ENCODE data around the gene PKP3.
"Not testable (repeated sequence)": the region's sequence is repeated elsewhere in the genome, so short reads cannot be mapped to it uniquely, and the experiment has no call there.

Gene PKP3

GRCh38 chr11:412641-413119 is 18.7 kb downstream of the PKP3 start:
- no peak for DNase-seq

- no peak for DNase-seq
Observed at GRCh38 chr11:413120-414081, 19.4 kb downstream of the PKP3 start.

- no peak for DNase-seq
Observed at GRCh38 chr11:414318-414857, 20.4 kb downstream of the PKP3 start.

GRCh38 chr11:415640-416041 is 21.6 kb downstream of the PKP3 start:
- no peak for DNase-seq

GRCh38 chr11:416051-416756 is 22.2 kb downstream of the PKP3 start:
- DNase-seq: no peak

GRCh38 chr11:416757-417621 is 23.0 kb downstream of the PKP3 start:
- no peak for DNase-seq

- no peak for DNase-seq
Observed at GRCh38 chr11:417652-418342, 23.8 kb downstream of the PKP3 start.

GRCh38 chr11:418343-419247 is 24.6 kb downstream of the PKP3 start:
- no peak for DNase-seq

- no peak for DNase-seq
Observed at GRCh38 chr11:419248-420005, 25.4 kb downstream of the PKP3 start.

GRCh38 chr11:420054-420910 is 26.3 kb downstream of the PKP3 start:
- no peak for DNase-seq

- DNase-seq: no peak
Observed at GRCh38 chr11:420911-421321, 26.9 kb downstream of the PKP3 start.

- no peak for DNase-seq
Observed at GRCh38 chr11:422249-422656, 28.2 kb downstream of the PKP3 start.

GRCh38 chr11:424232-424631 is 30.2 kb downstream of the PKP3 start:
- no peak for DNase-seq

- DNase-seq: not testable (repeated sequence)
Observed at GRCh38 chr11:424766-425165, 30.8 kb downstream of the PKP3 start.

GRCh38 chr11:425301-425700 is 31.3 kb downstream of the PKP3 start:
- no peak for DNase-seq

- no peak for DNase-seq
Observed at GRCh38 chr11:426851-427250, 32.8 kb downstream of the PKP3 start.

GRCh38 chr11:428295-428694 is 34.3 kb downstream of the PKP3 start:
- DNase-seq: no peak

GRCh38 chr11:429391-429790 is 35.4 kb downstream of the PKP3 start:
- DNase-seq: no peak

GRCh38 chr11:429931-430456 is 36.0 kb downstream of the PKP3 start:
- no peak for DNase-seq
